ENCODE measurements around the gene ITM2C.

Gene ITM2C

DNA sequence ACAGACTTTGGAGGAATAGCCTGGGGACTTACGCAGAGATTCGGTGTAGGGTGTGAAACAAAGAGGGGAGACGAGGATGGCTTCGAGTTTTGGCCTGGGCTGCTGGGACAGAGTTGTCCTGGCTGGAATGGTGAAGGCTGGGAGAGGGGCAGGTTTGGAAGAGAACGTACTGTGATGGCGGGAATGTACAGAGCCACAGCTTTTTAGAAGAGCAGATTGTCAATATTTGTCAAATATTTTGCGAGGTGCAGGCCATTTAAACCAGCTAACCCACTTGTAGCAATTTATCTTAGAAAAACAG, 14.4 kb upstream of the ITM2C start:
- DNase-seq (ENCODE audit: low read depth, low spot score) = no peak
- H3K9ac ChIP-seq (ENCODE audit: insufficient read length, low read depth) = no peak overlapping the region
- TF ChIP-seq YY1 (IDR thresholded peaks at IDR 0.05; ENCODE audit: insufficient read depth, insufficient read length) (no peak), SUZ12 (IDR thresholded peaks at IDR 0.05; ENCODE audit: extremely low read depth, insufficient read depth, insufficient read length) (no peak), ZNF274 (IDR thresholded peaks at IDR 0.05; ENCODE audit: low read depth, low read length) (no peak)
- no peaks in the 10 kb centered on the region for H3K9me3 ChIP-seq (ENCODE audit: insufficient read depth, low read length)
- peaks cover 3% of the 10 kb centered on the region for H3K4me1 ChIP-seq (ENCODE audit: insufficient read depth, insufficient read length)
- no peaks in the 10 kb centered on the region for H3K36me3 ChIP-seq (ENCODE audit: insufficient read depth, insufficient read length, low read length)
- no peak overlapping the region for H3K4me3 ChIP-seq (ENCODE audit: insufficient read length, low read depth)
- peaks cover 9% of the 10 kb centered on the region for H3K27me3 ChIP-seq (ENCODE audit: insufficient read depth, insufficient read length)

- DNase-seq (ENCODE audit: low read depth, low spot score) = no peak
- Histone ChIP-seq H3K27me3 (ENCODE audit: insufficient read depth, insufficient read length) (peaks cover 7% of the 10 kb centered on the region), H3K9me3 (ENCODE audit: insufficient read depth, low read length) (no peaks in the 10 kb centered on the region), H3K9ac (ENCODE audit: insufficient read length, low read depth) (no peak overlapping the region), H3K36me3 (ENCODE audit: insufficient read depth, insufficient read length, low read length) (no peaks in the 10 kb centered on the region), H3K4me1 (ENCODE audit: insufficient read depth, insufficient read length) (peaks cover 3% of the 10 kb centered on the region), H3K4me3 (ENCODE audit: insufficient read length, low read depth) (no peak overlapping the region)
- TF ChIP-seq ZNF274 (IDR thresholded peaks at IDR 0.05; ENCODE audit: low read depth, low read length) = no peak
- TF ChIP-seq SUZ12 (IDR thresholded peaks at IDR 0.05; ENCODE audit: extremely low read depth, insufficient read depth, insufficient read length) = no peak
- no peak for TF ChIP-seq YY1 (IDR thresholded peaks at IDR 0.05; ENCODE audit: insufficient read depth, insufficient read length)
Observed at GRCh38 chr2:230852113-230852512, 12.6 kb upstream of the ITM2C start.

GRCh38 chr2:230861552-230862255, 3.0 kb upstream of the ITM2C start:
- H3K4me3 ChIP-seq (ENCODE audit: insufficient read length, low read depth) = no peak overlapping the region
- no peak for DNase-seq (ENCODE audit: low read depth, low spot score)
- H3K36me3 ChIP-seq (ENCODE audit: insufficient read depth, insufficient read length, low read length) = peaks cover 3% of the 10 kb centered on the region
- H3K4me1 ChIP-seq (ENCODE audit: insufficient read depth, insufficient read length) = peaks cover 4% of the 10 kb centered on the region
- TF ChIP-seq YY1 (IDR thresholded peaks at IDR 0.05; ENCODE audit: insufficient read depth, insufficient read length) = no peak
- no peak for TF ChIP-seq SUZ12 (IDR thresholded peaks at IDR 0.05; ENCODE audit: extremely low read depth, insufficient read depth, insufficient read length)
- no peak for TF ChIP-seq ZNF274 (IDR thresholded peaks at IDR 0.05; ENCODE audit: low read depth, low read length)
- peaks cover 14% of the 10 kb centered on the region for H3K27me3 ChIP-seq (ENCODE audit: insufficient read depth, insufficient read length)
- peaks cover 5% of the 10 kb centered on the region; the same call in 1 of the 2 replicates for H3K9me3 ChIP-seq (ENCODE audit: insufficient read depth, low read length)
- H3K9ac ChIP-seq (ENCODE audit: insufficient read length, low read depth) = no peak overlapping the region

DNA sequence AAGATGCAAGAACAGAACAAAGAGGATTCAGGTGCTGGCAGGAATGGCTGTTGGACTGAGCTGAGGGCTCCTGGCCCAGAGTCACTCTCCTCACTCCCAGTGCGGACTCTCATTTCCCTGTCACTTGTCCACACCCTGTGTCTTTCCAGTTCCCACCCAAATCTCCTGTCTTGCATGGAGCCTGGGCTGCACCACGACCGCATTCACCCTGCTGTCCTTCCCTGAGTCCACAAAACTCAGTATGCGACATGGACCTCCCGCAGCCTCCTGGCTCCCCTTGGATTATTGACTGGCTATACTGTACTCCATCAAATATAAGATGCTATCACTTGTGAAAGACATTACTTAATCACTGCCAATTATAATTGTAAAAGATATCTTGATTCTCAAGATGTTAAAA, 2.5 kb upstream of the ITM2C start:
- peaks cover 5% of the 10 kb centered on the region; the same call in 1 of the 2 replicates for H3K9me3 ChIP-seq (ENCODE audit: insufficient read depth, low read length)
- H3K4me1 ChIP-seq (ENCODE audit: insufficient read depth, insufficient read length) = peaks cover 10% of the 10 kb centered on the region

DNA sequence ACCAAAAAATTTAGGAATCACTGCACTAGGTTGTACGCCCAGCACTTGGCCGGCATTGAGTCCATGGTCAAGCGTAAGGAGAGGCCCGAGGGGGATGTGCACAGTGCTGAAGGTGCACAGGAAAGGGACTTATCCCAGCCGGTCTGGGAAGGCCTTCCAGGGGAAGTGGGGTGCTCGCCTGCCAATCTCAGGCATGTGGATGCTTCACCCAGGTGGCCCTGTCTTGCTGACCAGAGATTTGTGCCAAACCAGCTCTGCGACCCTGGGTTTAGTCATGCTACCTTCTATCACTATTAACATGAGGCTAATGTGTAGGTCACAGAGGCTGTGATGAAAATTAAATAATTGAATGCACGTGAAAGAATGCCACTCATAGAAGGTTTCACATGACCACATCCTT, 1.7 kb upstream of the ITM2C start:
- peaks cover 3% of the 10 kb centered on the region for H3K36me3 ChIP-seq (ENCODE audit: insufficient read depth, insufficient read length, low read length)
- peaks cover 11% of the 10 kb centered on the region for H3K4me1 ChIP-seq (ENCODE audit: insufficient read depth, insufficient read length)
- TF ChIP-seq ZNF274 (IDR thresholded peaks at IDR 0.05; ENCODE audit: low read depth, low read length) (no peak), SUZ12 (IDR thresholded peaks at IDR 0.05; ENCODE audit: extremely low read depth, insufficient read depth, insufficient read length) (no peak), YY1 (IDR thresholded peaks at IDR 0.05; ENCODE audit: insufficient read depth, insufficient read length) (no peak)
- peaks cover 5% of the 10 kb centered on the region; the same call in 1 of the 2 replicates for H3K9me3 ChIP-seq (ENCODE audit: insufficient read depth, low read length)
- no peak for DNase-seq (ENCODE audit: low read depth, low spot score)
- no peak overlapping the region for H3K9ac ChIP-seq (ENCODE audit: insufficient read length, low read depth)
- no peak overlapping the region for H3K4me3 ChIP-seq (ENCODE audit: insufficient read length, low read depth)
- H3K27me3 ChIP-seq (ENCODE audit: insufficient read depth, insufficient read length) = peaks cover 14% of the 10 kb centered on the region

More for the DNA sequence above, 2.5 kb upstream of the ITM2C start:
- Histone ChIP-seq H3K36me3 (ENCODE audit: insufficient read depth, insufficient read length, low read length) (peaks cover 3% of the 10 kb centered on the region), H3K27me3 (ENCODE audit: insufficient read depth, insufficient read length) (peaks cover 14% of the 10 kb centered on the region), H3K9ac (ENCODE audit: insufficient read length, low read depth) (no peak overlapping the region), H3K4me3 (ENCODE audit: insufficient read length, low read depth) (no peak overlapping the region)
- TF ChIP-seq ZNF274 (IDR thresholded peaks at IDR 0.05; ENCODE audit: low read depth, low read length) = no peak
- no peak for TF ChIP-seq SUZ12 (IDR thresholded peaks at IDR 0.05; ENCODE audit: extremely low read depth, insufficient read depth, insufficient read length)
- no peak for TF ChIP-seq YY1 (IDR thresholded peaks at IDR 0.05; ENCODE audit: insufficient read depth, insufficient read length)
- no peak for DNase-seq (ENCODE audit: low read depth, low spot score)

DNA sequence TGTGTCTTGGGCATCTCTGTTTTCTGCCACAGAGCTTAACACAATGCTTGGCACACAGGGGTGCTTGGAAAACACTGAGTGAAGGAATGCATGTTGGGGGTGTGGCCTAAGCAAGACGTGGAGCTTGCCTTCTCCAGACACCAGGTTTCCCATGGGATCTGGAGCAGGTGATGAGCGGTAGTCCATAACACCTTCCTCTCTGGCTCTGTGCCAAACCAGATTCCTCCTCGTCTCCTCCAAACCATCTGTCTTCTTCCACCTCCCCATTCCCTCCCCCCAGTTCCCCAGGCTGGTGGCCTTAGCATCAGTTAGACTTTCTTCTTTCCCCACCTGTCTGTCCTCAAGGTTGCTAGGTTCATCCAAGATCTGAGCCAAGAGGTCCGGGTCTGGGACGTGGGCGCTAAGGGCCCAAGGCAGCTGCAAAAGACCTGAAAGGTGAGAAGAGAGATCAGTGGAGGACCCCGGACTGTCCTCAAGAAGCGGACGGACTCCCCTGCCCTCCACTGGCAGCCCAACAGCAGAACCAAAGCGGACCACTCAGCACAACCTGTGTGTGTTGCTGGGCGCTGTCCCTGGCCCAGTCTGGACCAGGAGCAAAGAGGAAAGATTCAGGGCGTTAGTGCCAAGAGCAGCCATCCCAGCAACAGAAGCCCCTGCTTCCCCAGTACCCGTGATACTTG, 1.2 kb upstream of the ITM2C start:
- H3K4me3 ChIP-seq (ENCODE audit: insufficient read length, low read depth) = no peak overlapping the region
- H3K9ac ChIP-seq (ENCODE audit: insufficient read length, low read depth) = no peak overlapping the region
- peaks cover 14% of the 10 kb centered on the region for H3K4me1 ChIP-seq (ENCODE audit: insufficient read depth, insufficient read length)
- TF ChIP-seq ZNF274 (IDR thresholded peaks at IDR 0.05; ENCODE audit: low read depth, low read length) (no peak), YY1 (IDR thresholded peaks at IDR 0.05; ENCODE audit: insufficient read depth, insufficient read length) (no peak), SUZ12 (IDR thresholded peaks at IDR 0.05; ENCODE audit: extremely low read depth, insufficient read depth, insufficient read length) (no peak)
- H3K36me3 ChIP-seq (ENCODE audit: insufficient read depth, insufficient read length, low read length) = peaks cover 3% of the 10 kb centered on the region
- H3K27me3 ChIP-seq (ENCODE audit: insufficient read depth, insufficient read length) = peaks cover 14% of the 10 kb centered on the region
- H3K9me3 ChIP-seq (ENCODE audit: insufficient read depth, low read length) = peaks cover 4% of the 10 kb centered on the region; the same call in 1 of the 2 replicates
- DNase-seq (ENCODE audit: low read depth, low spot score) = no peak

GRCh38 chr2:230864122-230864604, 579 bp upstream of the ITM2C start:
- Histone ChIP-seq H3K9ac (ENCODE audit: insufficient read length, low read depth) (peak overlapping the region; percentile 76), H3K4me3 (ENCODE audit: insufficient read length, low read depth) (peak overlapping the region; percentile 91), H3K27me3 (ENCODE audit: insufficient read depth, insufficient read length) (peaks cover 14% of the 10 kb centered on the region), H3K36me3 (ENCODE audit: insufficient read depth, insufficient read length, low read length) (peaks cover 4% of the 10 kb centered on the region), H3K4me1 (ENCODE audit: insufficient read depth, insufficient read length) (peaks cover 19% of the 10 kb centered on the region), H3K9me3 (ENCODE audit: insufficient read depth, low read length) (no peaks in the 10 kb centered on the region; the same call in 1 of the 2 replicates)
- DNase-seq (ENCODE audit: low read depth, low spot score) = no peak
- TF ChIP-seq ZNF274 (IDR thresholded peaks at IDR 0.05; ENCODE audit: low read depth, low read length) (no peak), SUZ12 (IDR thresholded peaks at IDR 0.05; ENCODE audit: extremely low read depth, insufficient read depth, insufficient read length) (no peak), YY1 (IDR thresholded peaks at IDR 0.05; ENCODE audit: insufficient read depth, insufficient read length) (no peak)

Data from NT2/D1 (cell line).